ENCODE results near the gene KIAA0232.

GRCh38 chr4:6820695-6821094 lies 38.2 kb downstream of the KIAA0232 start:
- TF ChIP-seq REST (IDR thresholded peaks at IDR 0.05; ENCODE audit: low read depth) (no peak), EP300 (IDR thresholded peaks at IDR 0.05; ENCODE audit: borderline replicate concordance) (no peak), FOXM1 (IDR thresholded peaks at IDR 0.05; ENCODE audit: borderline replicate concordance, low read depth) (no peak)
- TF ChIP-seq, protein P1, sequence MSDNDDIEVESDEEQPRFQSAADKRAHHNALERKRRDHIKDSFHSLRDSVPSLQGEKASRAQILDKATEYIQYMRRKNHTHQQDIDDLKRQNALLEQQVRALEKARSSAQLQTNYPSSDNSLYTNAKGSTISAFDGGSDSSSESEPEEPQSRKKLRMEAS (IDR thresholded peaks at IDR 0.05): no peak
